GM23248 (cell line): Measurements from ENCODE around the gene HOXD9. TPM values are rescaled to one million over a fixed set of nuclear protein-coding genes. Genes with fewer than 3 reads are reported as not detected.

Source experiments
- DNase-seq: peaks from one replicate; pipeline ENCODE4 v3.0.0-alpha.2; 2015
- H2AFZ ChIP-seq: fragments of 200-600 bp; sonication (generic); 2 replicates; pipeline ENCODE4 v1.6.1; 2016; ENCODE audit warnings: antibody characterized with exemption
- H3F3A ChIP-seq: fragments of 200-600 bp; sonication (generic); 2 replicates; pipeline ENCODE4 v1.6.1; 2016; ENCODE audit warnings: mild to moderate bottlenecking, antibody characterized with exemption, mixed run types; ENCODE audit not compliant: insufficient read depth
- H3K27ac ChIP-seq: fragments of 200-600 bp; sonication (generic); 2 replicates; pipeline ENCODE4 v1.5.1; 2016; ENCODE audit warnings: mild to moderate bottlenecking
- H3K27me3 ChIP-seq: fragments of 200-600 bp; sonication (generic); replicated peaks from 2 replicates; pipeline ENCODE4 v1.6.1; 2016; ENCODE audit warnings: mild to moderate bottlenecking; ENCODE audit not compliant: insufficient read depth
- H3K36me3 ChIP-seq: fragments of 200-600 bp; sonication (generic); 2 replicates; pipeline ENCODE4 v1.6.1; 2016; ENCODE audit warnings: low read depth, mild to moderate bottlenecking
- H3K4me1 ChIP-seq: fragments of 200-600 bp; sonication (generic); 2 replicates; pipeline ENCODE4 v1.6.1; 2016; ENCODE audit warnings: mild to moderate bottlenecking; ENCODE audit not compliant: insufficient read depth
- H3K4me2 ChIP-seq: fragments of 200-600 bp; sonication (generic); one replicate; pipeline ENCODE4 v1.6.1; 2016; ENCODE audit warnings: mild to moderate bottlenecking; ENCODE audit not compliant: unreplicated experiment
- H3K4me3 ChIP-seq: fragments of 200-600 bp; sonication (generic); 2 replicates; pipeline ENCODE4 v1.5.1; 2016; ENCODE audit warnings: mild to moderate bottlenecking
- H3K79me2 ChIP-seq: fragments of 200-600 bp; sonication (generic); 2 replicates; pipeline ENCODE4 v1.6.1; 2016; ENCODE audit warnings: mild to moderate bottlenecking; ENCODE audit not compliant: insufficient read depth
- H3K9ac ChIP-seq: fragments of 200-600 bp; sonication (generic); 2 replicates; pipeline ENCODE4 v1.6.1; 2016; ENCODE audit warnings: mild to moderate bottlenecking
- H3K9me2 ChIP-seq: fragments of 200-600 bp; sonication (generic); 2 replicates; pipeline ENCODE4 v1.6.1; 2016; ENCODE audit warnings: mixed run types, mild to moderate bottlenecking, moderate library complexity; ENCODE audit not compliant: insufficient read depth
- H3K9me3 ChIP-seq: fragments of 200-600 bp; sonication (generic); one replicate; pipeline ENCODE4 v1.6.1; 2017; ENCODE audit warnings: low read depth
- H4K20me1 ChIP-seq: fragments of 200-600 bp; sonication (generic); 2 replicates; pipeline ENCODE4 v1.6.0; 2016; ENCODE audit not compliant: insufficient read depth
- EZH2 ChIP-seq: fragments of 200-600 bp; sonication (generic); IDR thresholded peaks from 2 replicates; pipeline ENCODE4 v1.6.1; 2018; ENCODE audit warnings: antibody characterized with exemption, mild to moderate bottlenecking; ENCODE audit not compliant: insufficient read depth, poor library complexity, severe bottlenecking
- EZH2phosphoT487 ChIP-seq: fragments of 200-600 bp; sonication (generic); IDR thresholded peaks from 2 replicates; pipeline ENCODE4 v1.6.1; 2018; ENCODE audit warnings: antibody characterized with exemption, moderate library complexity, mild to moderate bottlenecking, low read depth; ENCODE audit not compliant: insufficient read depth
- WGBS, 2 experiments: methylation state at CpG; one replicate each; pipeline ENCODE4 v1.1.6; 2015 to 2017; ENCODE audit warnings: low lambda C conversion rate in 2 of 2, low coverage in 1 of 2; ENCODE audit errors: missing lambda C conversion rate in 2 of 2; 5-methylcytosine and 5-hydroxymethylcytosine counted together
- in situ Hi-C: fragments of 300-500 bp; cut with MboI; formaldehyde crosslinking; loops from 2 replicates; pipeline ENCODE4 v1.15.0; 2020
- polyA plus RNA-seq: library from polyadenylated mRNA; unstranded; fragments of >200 nt; fragmentation: Nextera tagmentation; extraction: Ambion mirVana; gene quantifications from 2 replicates; pipeline ENCODE4 v1.2.1, GENCODE V29; 2016
- total RNA-seq: library from RNA; depleted of rRNA; stranded (reverse); fragments of >200 nt; shearing (Covaris generic); gene quantifications from 2 replicates; pipeline ENCODE4 v1.2.3, GENCODE V29; 2014

The HOXD9 gene
- total and polyA plus RNA-seq, 2 experiments from 2014 or later: 4.2 to 7.2 TPM

- no peak for DNase-seq
- in situ Hi-C loops: loop anchor here (25.0 kb wide), 1 partner anchor 1635 kb away; no protein-coding TSS in a partner anchor
- peaks cover 56% of the 10 kb centered on the region for H3K79me2 ChIP-seq
- no peak overlapping the region; the same call in 1 of the 2 replicates for H2AFZ ChIP-seq
- H3K4me3 ChIP-seq: peak overlapping the region; percentile 88; the same call in 1 of the 2 replicates
- H3F3A ChIP-seq: peaks cover 23% of the 10 kb centered on the region
- H3K9ac ChIP-seq: 0 out of 2 replicates have a peak overlapping the region, but pooled peaks have one; percentile 93
- peaks cover 8% of the 10 kb centered on the region for H3K4me1 ChIP-seq
- H4K20me1 ChIP-seq: no peaks in the 10 kb centered on the region
- TF ChIP-seq EZH2: no peak
- TF ChIP-seq EZH2phosphoT487: no peak
- H3K36me3 ChIP-seq: no peaks in the 10 kb centered on the region
- H3K27me3 ChIP-seq: no peaks in the 10 kb centered on the region
- 88 to 91% methylated on average over 7 of the region's 7 CpGs for WGBS, 2 experiments
- no peak overlapping the region for H3K4me2 ChIP-seq
- no peaks in the 10 kb centered on the region for H3K9me2 ChIP-seq
- H3K27ac ChIP-seq: no peak overlapping the region; the same call in 1 of the 2 replicates
- no peaks in the 10 kb centered on the region for H3K9me3 ChIP-seq
Observed at GRCh38 chr2:176102309-176102866, 20.1 kb upstream of the HOXD9 start.

GRCh38 chr2:176103194-176103593 is 19.3 kb upstream of the HOXD9 start:
- Histone ChIP-seq H3K4me2 (peak overlapping the region; percentile 95), H3K9ac (peak overlapping the region; percentile 93), H3F3A (peaks cover 23% of the 10 kb centered on the region), H2AFZ (peak overlapping the region; percentile 82), H3K9me2 (no peaks in the 10 kb centered on the region), H3K36me3 (no peaks in the 10 kb centered on the region), H4K20me1 (no peaks in the 10 kb centered on the region), H3K9me3 (no peaks in the 10 kb centered on the region), H3K4me1 (peaks cover 8% of the 10 kb centered on the region), H3K27ac (peak overlapping the region; percentile 89), H3K4me3 (peak overlapping the region; percentile 88), H3K79me2 (peaks cover 62% of the 10 kb centered on the region), H3K27me3 (no peaks in the 10 kb centered on the region)
- DNase-seq: peak; percentile 49
- 21 to 29% methylated on average over 7 of the region's 7 CpGs for WGBS, 2 experiments
- no peak for TF ChIP-seq EZH2phosphoT487
- TF ChIP-seq EZH2: no peak
- in situ Hi-C loops: loop anchor here (25.0 kb wide), 1 partner anchor 1634 kb away; no protein-coding TSS in a partner anchor

- H3K9ac ChIP-seq: peak overlapping the region; percentile 93
- in situ Hi-C loops: loop anchor here (25.0 kb wide), 1 partner anchor 1633 kb away; no protein-coding TSS in a partner anchor
- no peaks in the 10 kb centered on the region for H4K20me1 ChIP-seq
- peaks cover 23% of the 10 kb centered on the region for H3F3A ChIP-seq
- H3K79me2 ChIP-seq: peaks cover 66% of the 10 kb centered on the region
- TF ChIP-seq EZH2 (no peak), EZH2phosphoT487 (no peak)
- H2AFZ ChIP-seq: peak overlapping the region; percentile 82
- DNase-seq: peak; percentile 50
- peak overlapping the region; percentile 89 for H3K27ac ChIP-seq
- no peaks in the 10 kb centered on the region for H3K36me3 ChIP-seq
- H3K4me2 ChIP-seq: peak overlapping the region; percentile 95
- H3K9me3 ChIP-seq: no peaks in the 10 kb centered on the region
- 1% methylated on average over 16 to 17 of the region's 17 CpGs for WGBS, 2 experiments
- no peaks in the 10 kb centered on the region for H3K9me2 ChIP-seq
- no peaks in the 10 kb centered on the region for H3K27me3 ChIP-seq
- H3K4me1 ChIP-seq: peaks cover 8% of the 10 kb centered on the region
- H3K4me3 ChIP-seq: peak overlapping the region; percentile 88
Observed at GRCh38 chr2:176103742-176104315, 18.7 kb upstream of the HOXD9 start.

GRCh38 chr2:176104316-176105077 is 18.0 kb upstream of the HOXD9 start:
- Histone ChIP-seq H4K20me1 (no peaks in the 10 kb centered on the region), H3K4me2 (peak overlapping the region; percentile 95), H3K9me2 (no peaks in the 10 kb centered on the region), H3F3A (peaks cover 28% of the 10 kb centered on the region), H3K9ac (peak overlapping the region; percentile 93), H3K27ac (peak overlapping the region; percentile 89), H2AFZ (peak overlapping the region; percentile 82), H3K79me2 (peaks cover 73% of the 10 kb centered on the region), H3K9me3 (no peaks in the 10 kb centered on the region), H3K27me3 (no peaks in the 10 kb centered on the region), H3K4me1 (peaks cover 8% of the 10 kb centered on the region), H3K4me3 (peak overlapping the region; percentile 88), H3K36me3 (peaks cover under 1% of the 10 kb centered on the region; the same call in 1 of the 2 replicates)
- no peak for TF ChIP-seq EZH2
- no peak for TF ChIP-seq EZH2phosphoT487
- peak; percentile 85 for DNase-seq
- in situ Hi-C loops: loop anchor here (25.0 kb wide), 1 partner anchor 1633 kb away; no protein-coding TSS in a partner anchor
- WGBS, 2 experiments: 1% methylated on average over 47 to 56 of the region's 56 CpGs
